IPS-18c (cell line): Measurements from ENCODE around the gene TPH2.

ENCODE experiments used
- H3K4me3 ChIP-seq: 2 replicates; pipeline ENCODE4 v1.7.0; 2013; ENCODE audit warnings: low read depth, mild to moderate bottlenecking, low read length, moderate library complexity; ENCODE audit not compliant: insufficient read depth
- H3K9me3 ChIP-seq: one replicate; pipeline ENCODE4 v1.6.1; 2013; ENCODE audit warnings: mild to moderate bottlenecking, low read length, moderate library complexity; ENCODE audit not compliant: control insufficient read depth, insufficient read depth

Gene TPH2

DNA sequence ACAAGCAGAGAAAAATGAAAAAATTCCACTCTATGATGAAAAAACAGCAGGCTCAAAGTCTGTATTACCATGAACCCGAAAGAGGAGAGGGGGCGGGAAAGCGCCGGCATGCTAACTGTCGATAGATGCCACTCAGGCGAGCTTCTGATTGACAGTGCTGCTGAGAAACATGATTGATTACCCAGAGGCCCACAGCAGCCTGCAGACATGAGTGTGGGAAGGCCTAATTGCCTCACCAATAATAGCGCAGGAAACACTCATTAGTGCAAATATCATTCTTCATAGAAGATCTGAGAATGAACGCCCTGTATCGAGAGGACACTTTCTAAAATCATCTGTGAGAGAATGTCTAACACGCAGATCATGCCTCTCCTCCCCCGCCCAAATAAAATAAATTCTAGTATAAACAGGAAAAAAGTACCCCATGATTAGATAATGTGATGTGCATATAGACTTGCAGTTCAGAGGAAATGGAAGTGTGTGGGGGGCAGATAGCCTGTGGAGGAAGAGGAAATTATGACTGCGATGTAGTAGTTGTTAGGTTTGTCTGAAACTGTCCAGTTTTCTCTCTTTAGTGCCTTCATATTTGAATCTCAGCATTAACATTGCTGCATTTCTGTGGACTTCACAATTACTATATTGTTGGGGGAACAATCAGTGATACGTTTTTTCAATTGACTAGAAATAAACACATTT is 15.6 kb downstream of the TPH2 start:
- Histone ChIP-seq H3K9me3 (no peaks in the 10 kb centered on the region), H3K4me3 (no peak overlapping the region)

GRCh38 chr12:71954861-71955260 is 16.2 kb downstream of the TPH2 start:
- no peaks in the 10 kb centered on the region for H3K9me3 ChIP-seq
- no peak overlapping the region for H3K4me3 ChIP-seq

- Histone ChIP-seq H3K9me3 (no peaks in the 10 kb centered on the region), H3K4me3 (no peak overlapping the region)
Measured at GRCh38 chr12:71955970-71956369, 17.3 kb downstream of the TPH2 start.

DNA sequence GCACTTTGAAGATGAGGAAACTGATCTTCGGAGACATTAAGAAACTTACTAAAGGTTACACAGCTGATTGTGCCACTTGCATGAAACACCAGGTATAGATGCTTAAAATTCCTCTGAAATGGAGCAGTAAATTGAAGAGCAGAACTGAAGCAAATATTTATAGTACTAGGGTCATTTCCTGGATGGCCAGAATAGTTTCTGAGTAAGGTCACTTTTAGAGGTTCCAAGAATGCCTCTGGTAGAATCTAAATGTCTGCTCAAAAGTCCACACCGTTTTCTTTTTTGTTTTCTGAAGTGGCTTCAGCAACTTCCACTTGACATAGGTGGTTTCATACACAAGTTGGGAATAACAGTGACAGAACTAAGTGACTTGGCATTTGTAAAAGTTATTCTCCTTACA is 19.4 kb downstream of the TPH2 start:
- no peaks in the 10 kb centered on the region for H3K9me3 ChIP-seq
- H3K4me3 ChIP-seq = no peak overlapping the region

DNA sequence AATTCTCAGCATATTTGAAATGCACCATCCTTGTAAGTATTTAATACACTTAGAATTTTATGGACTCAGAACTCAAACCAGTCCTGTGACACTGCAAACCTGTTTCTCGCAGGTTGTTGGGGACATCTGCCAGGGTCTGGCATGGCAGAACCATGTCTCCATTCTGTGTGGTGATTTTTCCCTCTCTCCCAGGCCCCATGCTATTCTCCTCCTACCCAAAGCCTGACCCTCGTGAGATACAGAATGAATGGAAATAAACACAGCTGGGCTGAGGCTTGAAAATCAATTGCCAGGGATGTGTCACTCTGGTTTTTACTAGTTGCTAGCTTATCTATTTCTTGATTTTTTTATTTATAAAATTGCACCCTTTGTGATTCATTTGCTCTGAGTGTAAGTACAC is 19.8 kb downstream of the TPH2 start:
- H3K4me3 ChIP-seq = no peak overlapping the region

DNA sequence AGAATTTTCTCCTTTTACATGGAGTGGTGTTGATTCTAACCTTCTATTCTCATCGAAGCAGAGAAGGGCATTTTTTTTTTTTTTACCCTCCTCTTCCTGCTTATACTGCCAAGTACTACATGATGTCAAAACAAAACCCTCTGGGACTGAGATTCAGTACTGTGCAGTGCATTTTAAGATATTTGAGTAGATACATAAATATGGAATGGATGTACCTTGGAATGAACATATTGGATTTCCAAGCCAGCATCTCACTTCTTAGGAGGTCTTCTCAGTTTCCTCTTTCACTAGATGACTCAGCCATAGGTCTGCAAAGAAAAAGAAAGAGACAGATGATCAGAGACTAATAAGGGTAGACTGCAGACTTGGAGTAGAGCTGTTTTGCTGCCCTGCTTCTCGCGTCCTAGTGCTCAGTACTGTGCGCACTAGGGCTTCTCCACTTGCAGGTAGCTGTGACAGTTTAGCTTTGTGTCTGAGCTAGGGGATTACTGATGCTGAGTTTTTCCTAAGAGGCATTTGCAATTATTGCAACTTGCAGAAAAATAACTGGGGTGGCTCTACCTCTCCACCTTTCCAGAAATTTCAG is 20.4 kb downstream of the TPH2 start:
- H3K4me3 ChIP-seq = no peak overlapping the region
- no peaks in the 10 kb centered on the region for H3K9me3 ChIP-seq

More for the DNA sequence above, 19.8 kb downstream of the TPH2 start:
- no peaks in the 10 kb centered on the region for H3K9me3 ChIP-seq

- Histone ChIP-seq H3K4me3 (no peak overlapping the region), H3K9me3 (no peaks in the 10 kb centered on the region)
Measured at GRCh38 chr12:71967211-71967610, 28.6 kb downstream of the TPH2 start.

- H3K4me3 ChIP-seq = no peak overlapping the region
- H3K9me3 ChIP-seq = no peaks in the 10 kb centered on the region
Measured at GRCh38 chr12:71969330-71969729, 30.7 kb downstream of the TPH2 start.

DNA sequence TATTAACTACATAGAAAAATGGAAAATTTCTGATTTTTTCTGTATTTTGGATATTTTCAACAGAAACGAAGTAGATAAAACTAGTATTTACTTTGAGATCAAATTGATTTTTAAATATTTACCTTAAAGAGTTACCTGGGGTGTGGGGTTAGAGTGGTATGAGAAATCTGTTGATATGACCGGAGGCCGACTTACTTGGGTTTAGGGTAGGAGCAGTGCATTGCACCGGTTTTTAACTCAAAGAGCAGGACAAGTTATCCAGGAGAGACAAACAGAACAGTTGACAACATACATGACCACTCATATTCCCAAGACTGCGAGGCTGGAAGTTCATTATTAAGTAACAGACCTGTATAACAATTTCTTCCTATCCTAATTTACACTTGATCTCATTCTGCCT is 31.4 kb downstream of the TPH2 start:
- Histone ChIP-seq H3K9me3 (no peaks in the 10 kb centered on the region), H3K4me3 (no peak overlapping the region)

- Histone ChIP-seq H3K4me3 (no peak overlapping the region), H3K9me3 (no peaks in the 10 kb centered on the region)
Measured at GRCh38 chr12:71972441-71973074, 33.9 kb downstream of the TPH2 start.

- no peaks in the 10 kb centered on the region for H3K9me3 ChIP-seq
- H3K4me3 ChIP-seq = no peak overlapping the region
Measured at GRCh38 chr12:71973687-71974086, 35.0 kb downstream of the TPH2 start.

DNA sequence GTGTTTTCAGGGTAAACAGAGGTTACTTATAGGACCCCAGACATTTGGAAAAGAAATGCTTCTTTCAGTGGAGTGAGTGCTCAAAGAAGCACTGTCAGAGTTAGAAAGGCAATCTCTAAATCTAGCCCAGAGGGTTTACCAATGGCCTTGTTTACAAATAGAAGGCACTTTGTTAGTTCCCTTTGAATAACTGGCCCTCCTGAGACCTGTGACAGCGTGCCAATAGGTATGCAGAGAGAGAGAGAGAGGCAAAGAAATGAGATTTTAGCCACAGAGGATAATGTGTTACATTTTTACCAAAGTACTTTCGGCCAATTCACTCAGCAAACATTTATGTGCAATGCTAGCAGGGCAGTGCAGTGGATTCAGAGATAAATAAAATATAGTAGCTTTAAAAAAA is 41.9 kb downstream of the TPH2 start:
- H3K9me3 ChIP-seq = no peaks in the 10 kb centered on the region
- no peak overlapping the region; the same call in 1 of the 2 replicates for H3K4me3 ChIP-seq

GRCh38 chr12:71981149-71981548 is 42.5 kb downstream of the TPH2 start:
- H3K4me3 ChIP-seq = no peak overlapping the region
- H3K9me3 ChIP-seq = no peaks in the 10 kb centered on the region

DNA sequence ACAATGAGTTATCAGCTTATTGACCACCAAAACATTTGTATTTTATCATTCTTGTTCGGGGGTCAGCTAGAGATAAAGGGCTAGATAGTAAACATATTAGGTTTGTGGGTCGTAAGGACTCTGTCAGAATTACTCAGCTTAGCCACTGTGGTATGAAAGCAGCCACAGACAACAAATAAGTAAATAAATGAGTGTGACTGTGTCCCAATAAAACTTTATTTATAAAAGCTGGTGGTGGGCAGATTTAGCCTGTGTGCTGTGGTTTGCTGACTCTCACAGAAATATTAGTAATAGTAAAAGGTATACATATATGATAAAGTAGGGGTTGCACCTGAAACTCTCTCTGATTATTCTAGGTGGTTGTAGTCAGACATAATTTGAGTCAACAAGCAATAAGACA is 56.1 kb downstream of the TPH2 start:
- no peak overlapping the region for H3K4me3 ChIP-seq
- H3K9me3 ChIP-seq = no peaks in the 10 kb centered on the region

- no peak overlapping the region for H3K4me3 ChIP-seq
Measured at GRCh38 chr12:71999795-72000194, 61.1 kb downstream of the TPH2 start.

GRCh38 chr12:72000969-72001648 is 62.5 kb downstream of the TPH2 start:
- no peak overlapping the region for H3K4me3 ChIP-seq
- H3K9me3 ChIP-seq = no peaks in the 10 kb centered on the region

More at GRCh38 chr12:71999795-72000194, 61.1 kb downstream of the TPH2 start:
- H3K9me3 ChIP-seq = no peaks in the 10 kb centered on the region

DNA sequence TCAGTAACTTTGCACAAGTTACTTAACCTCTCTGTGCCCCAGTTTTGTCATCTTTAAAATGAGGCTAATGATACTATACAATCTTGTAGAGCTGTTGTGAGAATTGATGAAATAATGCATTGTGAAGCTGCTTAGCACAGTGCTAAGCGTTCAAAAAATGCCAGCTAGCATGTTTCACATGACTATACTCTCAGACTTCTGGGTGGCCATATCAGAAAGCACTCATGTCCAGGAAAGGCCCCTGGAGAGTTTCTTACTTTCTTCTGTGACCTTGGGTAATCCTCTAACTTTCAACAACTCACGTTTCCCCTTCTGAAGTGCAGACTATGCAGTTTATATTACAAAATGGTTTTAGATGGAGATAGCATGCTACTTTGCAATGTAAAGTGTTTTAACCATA is 68.1 kb downstream of the TPH2 start:
- Histone ChIP-seq H3K9me3 (no peaks in the 10 kb centered on the region), H3K4me3 (no peak overlapping the region)

- Histone ChIP-seq H3K4me3 (no peak overlapping the region), H3K9me3 (no peaks in the 10 kb centered on the region)
Measured at GRCh38 chr12:72010356-72010755, 71.7 kb downstream of the TPH2 start.
